SK-N-SH (cell line): ENCODE data around the gene LUC7L3. TPM values are rescaled to one million over a fixed set of nuclear protein-coding genes. Genes with fewer than 3 reads are reported as not detected.

Source experiments
- CTCF ChIA-PET: fragments of 300-600, 350-600 bp; formaldehyde crosslinking; extraction: SDS; loops from one replicate; lab custom pipeline; 2021; lab: Yijun Ruan, JAX
- POLR2A ChIA-PET: fragments of 350-600 bp; sonication (Branson Sonifier 250); formaldehyde crosslinking; extraction: SDS; loops from one replicate; lab custom pipeline; 2020; ENCODE audit warnings: antibody characterized with exemption, inconsistent platforms; lab: Yijun Ruan, JAX
- DNase-seq: peaks from one replicate; pipeline ENCODE4 v3.0.0; 2012
- H2AFZ ChIP-seq: fragments of 200-600 bp; sonication (generic); 2 replicates; pipeline ENCODE4 v1.8.1; 2016; ENCODE audit warnings: antibody characterized with exemption, mild to moderate bottlenecking, low read depth
- H3F3A ChIP-seq: fragments of 200-600 bp; sonication (generic); replicated peaks from 2 replicates; pipeline ENCODE3; 2016; ENCODE audit warnings: antibody characterized with exemption, mild to moderate bottlenecking; ENCODE audit not compliant: insufficient read depth
- H3K27ac ChIP-seq, 2 experiments: fragments of 200-500 bp in 1 of 2; fragments of 200-600 bp in 1 of 2; sonication (Bioruptor generic) in 1 of 2; sonication (generic), shearing (Covaris generic) in 1 of 2; 2 replicates each; pipeline versions ENCODE4 v1.5.1 to v1.6.1; 2014 to 2016; ENCODE audit warnings: low read depth in 2 of 2, inconsistent platforms in 1 of 2, low read length in 1 of 2, mild to moderate bottlenecking in 1 of 2, mixed read lengths in 1 of 2
- H3K27me3 ChIP-seq: fragments of 200-600 bp; sonication (generic), shearing (Covaris generic); 2 replicates; pipeline ENCODE4 v1.6.1; 2016; ENCODE audit warnings: mixed run types; ENCODE audit not compliant: insufficient read depth
- H3K36me3 ChIP-seq, 2 experiments: fragments of 200-500 bp in 1 of 2; fragments of 200-600 bp in 1 of 2; sonication (Bioruptor generic) in 1 of 2; sonication (generic) in 1 of 2; replicated peaks in 1 of 2; 2 replicates each; pipeline versions ENCODE3 to v1.5.1; 2014 to 2016; ENCODE audit warnings: low read length in 1 of 2, mild to moderate bottlenecking in 1 of 2; ENCODE audit not compliant: insufficient read depth in 2 of 2, control insufficient read depth in 1 of 2
- H3K4me1 ChIP-seq, 2 experiments: fragments of 200-500 bp in 1 of 2; fragments of 200-600 bp in 1 of 2; sonication (Bioruptor generic) in 1 of 2; sonication (generic), shearing (Covaris generic) in 1 of 2; 2 replicates each; pipeline versions ENCODE4 v1.5.1 to v1.6.1; 2014 to 2016; ENCODE audit warnings: low read depth in 1 of 2, low read length in 1 of 2, mixed run types in 1 of 2; ENCODE audit not compliant: insufficient read depth in 2 of 2, control insufficient read depth in 1 of 2
- H3K4me2 ChIP-seq: fragments of 200-600 bp; sonication (generic), shearing (Covaris generic); 2 replicates; pipeline ENCODE4 v1.6.1; 2017; ENCODE audit warnings: mixed run types
- H3K4me3 ChIP-seq, 2 experiments: fragments of 200-500 bp in 1 of 2; fragments of 200-600 bp in 1 of 2; sonication (Bioruptor generic) in 1 of 2; sonication (generic), shearing (Covaris generic) in 1 of 2; 2 replicates each; pipeline versions ENCODE4 v1.5.1 to v1.8.1; 2014 to 2016; ENCODE audit warnings: low read depth in 2 of 2, inconsistent platforms in 1 of 2, low read length in 1 of 2, mild to moderate bottlenecking in 1 of 2, mixed read lengths in 1 of 2, moderate library complexity in 1 of 2
- H3K79me2 ChIP-seq: fragments of 200-600 bp; sonication (generic); 2 replicates; pipeline ENCODE4 v1.8.1; 2017; ENCODE audit warnings: mild to moderate bottlenecking; ENCODE audit not compliant: insufficient read depth
- H3K9ac ChIP-seq: fragments of 200-600 bp; sonication (generic); 2 replicates; pipeline ENCODE4 v1.6.1; 2017; ENCODE audit warnings: mixed run types
- H3K9me2 ChIP-seq: fragments of 200-600 bp; sonication (generic); 2 replicates; pipeline ENCODE4 v1.6.1; 2017; ENCODE audit warnings: mixed run types
- H3K9me3 ChIP-seq: fragments of 200-600 bp; sonication (generic); 2 replicates; pipeline ENCODE4 v1.6.1; 2017; ENCODE audit warnings: mixed run types, mild to moderate bottlenecking, moderate library complexity
- H4K20me1 ChIP-seq: fragments of 200-600 bp; sonication (generic); 2 replicates; pipeline ENCODE4 v1.6.1; 2017; ENCODE audit warnings: mild to moderate bottlenecking, mixed run types; ENCODE audit not compliant: insufficient read depth
- CHD2 ChIP-seq: fragments of 150-350 bp; IDR thresholded peaks from 2 replicates; pipeline ENCODE4 v1.6.1; 2018; ENCODE audit warnings: low read length; ENCODE audit not compliant: partially characterized antibody
- CTCF ChIP-seq: fragments of 200-600 bp; sonication (generic); IDR thresholded peaks from 2 replicates; pipeline ENCODE4 v1.6.1; 2017; ENCODE audit warnings: antibody characterized with exemption, mild to moderate bottlenecking, moderate library complexity
- EP300 ChIP-seq, 2 experiments: IDR thresholded peaks; 2 replicates each; pipeline versions ENCODE4 v1.4.0 to v1.6.1; 2012; ENCODE audit warnings: borderline replicate concordance in 1 of 2, low read depth in 1 of 2, low read length in 1 of 2
- FOSL2 ChIP-seq: IDR thresholded peaks from 2 replicates; pipeline ENCODE4 v1.4.0; 2012; ENCODE audit warnings: low read depth, mild to moderate bottlenecking, moderate library complexity, borderline replicate concordance
- GATA2 ChIP-seq: sonication (generic); formaldehyde crosslinking; IDR thresholded peaks from 2 replicates; pipeline ENCODE4 v1.5.0; 2020; ENCODE audit warnings: mild to moderate bottlenecking, missing genetic modification reagents
- JUND ChIP-seq: IDR thresholded peaks from 2 replicates; pipeline ENCODE4 v1.4.0; 2012
- RAD21 ChIP-seq: IDR thresholded peaks from 2 replicates; pipeline ENCODE4 v1.6.1; 2012; ENCODE audit warnings: mild to moderate bottlenecking, low read length
- RCOR1 ChIP-seq: fragments of 150-350 bp; IDR thresholded peaks from 2 replicates; pipeline ENCODE4 v1.6.1; 2017; ENCODE audit warnings: antibody characterized with exemption, low read length
- SIN3A ChIP-seq: IDR thresholded peaks from 2 replicates; pipeline ENCODE4 v1.6.1; 2012; ENCODE audit warnings: low read depth, mild to moderate bottlenecking, low read length, moderate library complexity, borderline replicate concordance
- TAF1 ChIP-seq: IDR thresholded peaks from 2 replicates; pipeline ENCODE4 v1.6.1; 2012; ENCODE audit warnings: low read depth, mild to moderate bottlenecking, low read length, moderate library complexity, borderline replicate concordance
- WGBS: methylation state at CpG from one replicate; pipeline ENCODE4 v1.1.6; 2017; ENCODE audit warnings: low lambda C conversion rate; 5-methylcytosine and 5-hydroxymethylcytosine counted together
- polyA plus RNA-seq, 3 experiments: library from polyadenylated mRNA; depleted of rRNA; stranded (reverse); fragments of >200 nt; gene quantifications; 2 replicates each; pipeline ENCODE4 v1.2.3, GENCODE V29; 2012

The LUC7L3 gene
- polyA plus RNA-seq, 1 of the 3 experiments (the other 2 are of a cell fraction) = 154 TPM

- TF ChIP-seq EP300 (IDR thresholded peaks at IDR 0.05; ENCODE audit: borderline replicate concordance in 1 of 2, low read depth in 1 of 2, low read length in 1 of 2) (peak in 1 of 2 experiments; percentile 15; a peak in 1 of 4 replicates), SIN3A (no peak), FOSL2 (peak; percentile 65; the same call in 1 of the 2 replicates), JUND (peak; percentile 56), RAD21 (no peak), CHD2 (no peak), CTCF (no peak), TAF1 (no peak)
Observed at GRCh38 chr17:50689251-50689650, 30.2 kb upstream of the LUC7L3 start (continued).

GRCh38 chr17:50689956-50690886 is 29.2 kb upstream of the LUC7L3 start:
- Histone ChIP-seq H3K4me1 (peaks cover 56 to 58% of the 10 kb centered on the region in 2 experiments), H3K9me2 (no peaks in the 10 kb centered on the region), H3K27me3 (no peaks in the 10 kb centered on the region), H3K9me3 (no peaks in the 10 kb centered on the region), H2AFZ (no peak overlapping the region), H4K20me1 (no peaks in the 10 kb centered on the region; the same call in 1 of the 2 replicates), H3K79me2 (no peaks in the 10 kb centered on the region), H3K4me2 (peak overlapping the region; percentile 3; the same call in 1 of the 2 replicates), H3K27ac (peak overlapping the region; percentile 22 to 67), H3K36me3 (peaks cover 22 to 31% of the 10 kb centered on the region in 2 experiments), H3K9ac (no peak overlapping the region), H3F3A (peaks cover 45% of the 10 kb centered on the region), H3K4me3 (no peak overlapping the region)
- ChIA-PET POLR2A (interaction anchor here (1.0 kb wide), 1 partner anchor 16 kb away, joined by 3 read pairs; no protein-coding TSS in a partner anchor), CTCF (interaction anchor here (0.8 to 21.2 kb wide), 8 partner anchors 9 to 366 kb away, joined by 3 to 799 read pairs (median 10); partner anchors contain the start of genes ABCC3 and SPATA20)
- peak; percentile 67 for DNase-seq
- TF ChIP-seq TAF1 = no peak
- no peak for TF ChIP-seq FOSL2
- no peak for TF ChIP-seq SIN3A
- no peak for TF ChIP-seq GATA2 (CRISPR knock-in tag)
- peak; percentile 41; the same call in 1 of the 2 replicates for TF ChIP-seq RCOR1
- TF ChIP-seq RAD21 = no peak; the same call in 1 of the 2 replicates
- 81% methylated on average over 19 of the region's 19 CpGs for WGBS
